Measurements from ENCODE around the gene TRIM3.

The TRIM3 gene

DNA sequence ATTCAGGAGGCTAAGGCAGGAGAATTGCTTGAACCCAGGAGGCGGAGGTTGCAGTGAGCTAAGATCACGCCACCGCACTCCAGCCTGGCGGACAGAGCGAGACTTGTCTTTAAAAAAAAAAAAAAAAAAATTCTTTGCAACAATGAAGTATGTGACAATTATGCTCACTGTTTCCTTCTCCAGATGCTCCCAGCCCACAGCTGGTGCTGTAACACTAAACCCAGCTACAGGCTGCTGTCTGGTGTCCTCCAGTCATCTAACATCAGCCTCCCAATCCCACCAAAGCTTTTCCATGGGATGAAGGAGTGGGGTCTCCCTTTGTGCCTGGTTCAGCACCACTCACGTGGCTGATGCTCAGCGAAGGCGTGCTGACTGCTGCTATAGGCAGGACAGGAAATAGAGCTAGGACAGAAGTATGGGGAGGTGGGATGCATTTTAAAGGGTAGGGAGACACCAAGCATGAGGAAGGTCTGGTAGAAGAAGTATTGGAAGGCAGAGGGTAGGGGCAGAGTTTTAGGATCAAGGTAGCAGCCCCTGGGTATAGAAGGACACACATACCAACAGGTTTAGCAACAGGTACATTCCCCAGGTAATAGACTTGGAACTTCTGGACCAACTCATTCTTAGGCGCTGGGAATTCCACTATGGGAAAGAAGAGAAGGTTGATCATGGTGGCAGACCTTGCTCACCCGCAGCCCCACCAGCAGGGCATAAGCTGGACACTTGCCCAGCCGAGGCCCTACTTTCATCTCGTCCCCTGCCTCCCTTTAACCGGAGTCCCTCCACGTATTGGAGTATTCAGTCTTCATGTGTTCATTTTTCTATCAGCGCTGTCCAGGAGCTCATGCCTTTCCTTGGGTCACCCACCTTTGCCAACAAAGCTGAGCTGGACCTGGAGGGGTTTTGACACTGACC, 73.1 kb downstream of the TRIM3 start:
- no peak for DNase-seq
